Naive thymus-derived CD8-positive, alpha-beta T cell (primary cell): ENCODE results near the gene CCND3. TPM values are rescaled to one million over a fixed set of nuclear protein-coding genes. Genes with fewer than 3 reads are reported as not detected.
"Not testable (repeated sequence)": the region's sequence is repeated elsewhere in the genome, so short reads cannot be mapped to it uniquely, and the experiment has no call there.

Source experiments
- ATAC-seq, 2 donors: fragments of 150-1000 bp; cut with Tn5 transposase in 1 of 2; sonication (Bioruptor Pico), chemical (Tn5 transposase) in 1 of 2; 1 replicate in 1 of 2; 2 replicates in 1 of 2; pipeline ENCODE4 v1.10.0; 2021; ENCODE audit warnings: mild to moderate bottlenecking in 2 of 2, moderate library complexity in 2 of 2
- POLR2A ChIA-PET: fragments of 350-600 bp; sonication (Branson Sonifier 250); formaldehyde crosslinking; loops from one replicate; lab custom pipeline; 2021; ENCODE audit warnings: antibody characterized with exemption; lab: Charles Lee
- DNase-seq, 10 donors: peaks; one replicate each; pipeline versions ENCODE4 v3.0.0 to v3.0.0-alpha.2; 2020 to 2022
- H3K27ac Mint-ChIP-seq, 10 donors: one replicate each; pipeline ENCODE4 v1.8.0; 2020 to 2022; ENCODE audit warnings: mild to moderate bottlenecking in 10 of 10, mixed read lengths in 10 of 10, moderate library complexity in 4 of 10, inconsistent platforms in 1 of 10
- H3K27me3 Mint-ChIP-seq, 5 donors: one replicate each; pipeline ENCODE4 v1.8.0; 2021 to 2022; ENCODE audit warnings: mixed read lengths in 5 of 5
- H3K36me3 Mint-ChIP-seq, 3 donors: one replicate each; pipeline ENCODE4 v1.8.0; 2020 to 2022; ENCODE audit warnings: mixed read lengths in 3 of 3, mild to moderate bottlenecking in 2 of 3, inconsistent platforms in 1 of 3
- H3K4me1 Mint-ChIP-seq, 4 donors: one replicate each; pipeline ENCODE4 v1.8.0; 2021 to 2022; ENCODE audit warnings: mixed read lengths in 4 of 4
- H3K4me3 Mint-ChIP-seq, 10 donors: one replicate each; pipeline ENCODE4 v1.8.0; 2020 to 2022; ENCODE audit warnings: mild to moderate bottlenecking in 10 of 10, mixed read lengths in 10 of 10, moderate library complexity in 6 of 10, inconsistent platforms in 1 of 10
- H3K9me3 Mint-ChIP-seq, 9 donors: one replicate each; pipeline ENCODE4 v1.8.0; 2020 to 2022; ENCODE audit warnings: mixed read lengths in 9 of 9, mild to moderate bottlenecking in 3 of 9, inconsistent platforms in 1 of 9, moderate library complexity in 1 of 9
- polyA plus RNA-seq, 3 donors: library from polyadenylated mRNA; unstranded; fragments of 300-500 nt; fragmentation: Illumina TruSeq; gene quantifications; one replicate each; pipeline ENCODE4 v1.2.3, GENCODE V29; 2021
- total RNA-seq, 8 experiments: library from RNA in 2 of 8; stranded (reverse) in 2 of 8; gene quantifications; one replicate each; pipeline ENCODE4 v1.2.3 and lab custom pipeline; 2021 to 2026

Gene CCND3
- total and polyA plus RNA-seq, 5 experiments from 2014 or later = 282 to 765 (median 519) TPM

GRCh38 chr6:41943456-41943855 is 1.8 kb upstream of the CCND3 start:
- ATAC-seq (no peak), DNase-seq (no peak)
- H3K27me3 Mint-ChIP-seq = no peaks in the 10 kb centered on the region
- no peaks in the 10 kb centered on the region for H3K9me3 Mint-ChIP-seq
- H3K4me1 Mint-ChIP-seq = peaks cover 40 to 74% (median 70%) of the 10 kb centered on the region in 4 donors
- peak overlapping the region in 6 of 10 donors; percentile 21 to 63 (median 42) for H3K27ac Mint-ChIP-seq
- H3K36me3 Mint-ChIP-seq = peaks cover 0 to 22% (median 0%) of the 10 kb centered on the region in 3 donors
- POLR2A ChIA-PET = interaction anchor here (0.5 to 12.5 kb wide), 4 partner anchors 20 to 1265 kb away, joined by 4 to 233 read pairs (median 6); partner anchors contain the start of gene TAF8
- peak overlapping the region in 1 of 10 donors; percentile 56 for H3K4me3 Mint-ChIP-seq

- not testable (repeated sequence) for H3K27me3 Mint-ChIP-seq, ATAC-seq, DNase-seq, H3K9me3 Mint-ChIP-seq
- POLR2A ChIA-PET = interaction anchor here (0.6 to 12.5 kb wide), 6 partner anchors 21 to 1265 kb away, joined by 5 to 233 read pairs (median 6); partner anchors contain the start of genes BYSL, MED20 and TAF8
- peak overlapping the region in 7 of 10 donors; percentile 8 to 95 (median 89) for H3K27ac Mint-ChIP-seq
- peak overlapping the region in 5 of 10 donors; percentile 45 to 95 (median 88) for H3K4me3 Mint-ChIP-seq
- peaks cover 0 to 19% (median 0%) of the 10 kb centered on the region in 3 donors for H3K36me3 Mint-ChIP-seq
- H3K4me1 Mint-ChIP-seq = peaks cover 41 to 75% (median 71%) of the 10 kb centered on the region in 4 donors
Observed at GRCh38 chr6:41942882-41943281, 1.3 kb upstream of the CCND3 start.

- H3K27me3 Mint-ChIP-seq = no peaks in the 10 kb centered on the region
- DNase-seq = peak in 2 of 10 donors; percentile 34 to 35
- H3K27ac Mint-ChIP-seq = peak overlapping the region; percentile 87 to 95 (median 90)
- peaks cover 39 to 75% (median 71%) of the 10 kb centered on the region in 4 donors for H3K4me1 Mint-ChIP-seq
- no peaks in the 10 kb centered on the region for H3K9me3 Mint-ChIP-seq
- peak overlapping the region; percentile 76 to 95 (median 89) for H3K4me3 Mint-ChIP-seq
- H3K36me3 Mint-ChIP-seq = peaks cover 0 to 16% (median 0%) of the 10 kb centered on the region in 3 donors
- ATAC-seq = peak; percentile 20 to 24
- POLR2A ChIA-PET = interaction anchor here (0.5 to 12.5 kb wide), 8 partner anchors 12 to 1266 kb away, joined by 3 to 233 read pairs (median 6); partner anchors contain the start of genes BYSL, MED20 and TAF8
Observed at GRCh38 chr6:41942067-41942851, 651 bp upstream of the CCND3 start.

- H3K9me3 Mint-ChIP-seq = no peaks in the 10 kb centered on the region
- DNase-seq = peak; percentile 45 to 82 (median 59)
- H3K27ac Mint-ChIP-seq = peak overlapping the region; percentile 87 to 99 (median 94)
- H3K36me3 Mint-ChIP-seq = peaks cover 0 to 21% (median 4%) of the 10 kb centered on the region in 3 donors
- H3K4me1 Mint-ChIP-seq = peaks cover 46 to 82% (median 77%) of the 10 kb centered on the region in 4 donors
- ATAC-seq = peak; percentile 15 to 36
- H3K4me3 Mint-ChIP-seq = peak overlapping the region; percentile 87 to 96 (median 92)
- no peaks in the 10 kb centered on the region for H3K27me3 Mint-ChIP-seq
- POLR2A ChIA-PET = interaction anchor here (0.5 to 12.5 kb wide), 11 partner anchors 9 to 105 kb away, joined by 3 to 233 read pairs (median 6); partner anchors contain the start of genes BYSL, MED20 and TAF8
Observed at GRCh38 chr6:41940759-41941279, 789 bp downstream of the CCND3 start.

GRCh38 chr6:41939848-41940758 is 1.5 kb downstream of the CCND3 start:
- POLR2A ChIA-PET = interaction anchor here (0.5 to 12.5 kb wide), 14 partner anchors 10 to 149 kb away, joined by 3 to 233 read pairs (median 4); partner anchors contain the start of genes BYSL, MED20 and TAF8
- H3K4me3 Mint-ChIP-seq = peak overlapping the region; percentile 87 to 96 (median 92)
- H3K27ac Mint-ChIP-seq = peak overlapping the region; percentile 87 to 99 (median 94)
- H3K4me1 Mint-ChIP-seq = peaks cover 46 to 83% (median 78%) of the 10 kb centered on the region in 4 donors
- H3K27me3 Mint-ChIP-seq = no peaks in the 10 kb centered on the region
- ATAC-seq = peak in 1 of 2 donors; percentile 34
- peaks cover 0 to 26% (median 4%) of the 10 kb centered on the region in 3 donors for H3K36me3 Mint-ChIP-seq
- no peak for DNase-seq
- H3K9me3 Mint-ChIP-seq = no peaks in the 10 kb centered on the region

- no peak for ATAC-seq
- Mint-ChIP-seq H3K36me3 (peaks cover 0 to 30% (median 10%) of the 10 kb centered on the region in 3 donors), H3K9me3 (no peaks in the 10 kb centered on the region), H3K27me3 (no peaks in the 10 kb centered on the region), H3K27ac (peak overlapping the region; percentile 87 to 99 (median 94)), H3K4me1 (peaks cover 52 to 83% (median 79%) of the 10 kb centered on the region in 4 donors), H3K4me3 (peak overlapping the region; percentile 87 to 96 (median 92))
- peak in 1 of 10 donors; percentile 17 for DNase-seq
- POLR2A ChIA-PET = interaction anchor here (0.6 to 12.5 kb wide), 13 partner anchors 10 to 150 kb away, joined by 3 to 233 read pairs (median 5); partner anchors contain the start of genes BYSL, MED20 and TAF8
Observed at GRCh38 chr6:41939176-41939847, 2.3 kb downstream of the CCND3 start.

- Mint-ChIP-seq H3K4me3 (peak overlapping the region; percentile 87 to 96 (median 92)), H3K36me3 (peaks cover 0 to 36% (median 13%) of the 10 kb centered on the region in 3 donors), H3K4me1 (peaks cover 52 to 82% (median 81%) of the 10 kb centered on the region in 4 donors), H3K27ac (peak overlapping the region; percentile 87 to 99 (median 94)), H3K27me3 (no peaks in the 10 kb centered on the region), H3K9me3 (no peaks in the 10 kb centered on the region)
- DNase-seq = peak in 1 of 10 donors; percentile 5
- ATAC-seq = no peak
- POLR2A ChIA-PET = interaction anchor here (0.6 to 12.5 kb wide), 11 partner anchors 11 to 150 kb away, joined by 3 to 233 read pairs (median 5); partner anchors contain the start of genes BYSL, MED20 and TAF8
Observed at GRCh38 chr6:41938590-41939175, 2.9 kb downstream of the CCND3 start.

GRCh38 chr6:41937861-41938574 is 3.6 kb downstream of the CCND3 start:
- Mint-ChIP-seq H3K27ac (peak overlapping the region; percentile 87 to 99 (median 94)), H3K4me1 (peaks cover 53 to 84% (median 78%) of the 10 kb centered on the region in 4 donors), H3K4me3 (peak overlapping the region; percentile 87 to 96 (median 92)), H3K36me3 (peaks cover 0 to 41% (median 13%) of the 10 kb centered on the region in 3 donors), H3K27me3 (no peaks in the 10 kb centered on the region), H3K9me3 (no peaks in the 10 kb centered on the region)
- ATAC-seq = peak; percentile 41 to 46
- POLR2A ChIA-PET = interaction anchor here (0.5 to 12.5 kb wide), 10 partner anchors 12 to 108 kb away, joined by 3 to 233 read pairs (median 7); partner anchors contain the start of genes BYSL, MED20 and TAF8
- peak; percentile 29 to 83 (median 62) for DNase-seq

GRCh38 chr6:41937472-41937860 is 4.1 kb downstream of the CCND3 start:
- no peaks in the 10 kb centered on the region for H3K27me3 Mint-ChIP-seq
- H3K4me3 Mint-ChIP-seq = peak overlapping the region; percentile 87 to 96 (median 92)
- DNase-seq (no peak), ATAC-seq (no peak)
- peaks cover 54 to 86% (median 78%) of the 10 kb centered on the region in 4 donors for H3K4me1 Mint-ChIP-seq
- peaks cover 0 to 47% (median 13%) of the 10 kb centered on the region in 3 donors for H3K36me3 Mint-ChIP-seq
- POLR2A ChIA-PET = interaction anchor here (0.6 to 12.5 kb wide), 4 partner anchors 16 to 109 kb away, joined by 3 to 233 read pairs (median 8); partner anchors contain the start of genes BYSL, MED20 and TAF8
- no peaks in the 10 kb centered on the region for H3K9me3 Mint-ChIP-seq
- H3K27ac Mint-ChIP-seq = peak overlapping the region in 9 of 10 donors; percentile 67 to 99 (median 94)
